Measurements from ENCODE around the gene BRD4.

Gene BRD4

DNA sequence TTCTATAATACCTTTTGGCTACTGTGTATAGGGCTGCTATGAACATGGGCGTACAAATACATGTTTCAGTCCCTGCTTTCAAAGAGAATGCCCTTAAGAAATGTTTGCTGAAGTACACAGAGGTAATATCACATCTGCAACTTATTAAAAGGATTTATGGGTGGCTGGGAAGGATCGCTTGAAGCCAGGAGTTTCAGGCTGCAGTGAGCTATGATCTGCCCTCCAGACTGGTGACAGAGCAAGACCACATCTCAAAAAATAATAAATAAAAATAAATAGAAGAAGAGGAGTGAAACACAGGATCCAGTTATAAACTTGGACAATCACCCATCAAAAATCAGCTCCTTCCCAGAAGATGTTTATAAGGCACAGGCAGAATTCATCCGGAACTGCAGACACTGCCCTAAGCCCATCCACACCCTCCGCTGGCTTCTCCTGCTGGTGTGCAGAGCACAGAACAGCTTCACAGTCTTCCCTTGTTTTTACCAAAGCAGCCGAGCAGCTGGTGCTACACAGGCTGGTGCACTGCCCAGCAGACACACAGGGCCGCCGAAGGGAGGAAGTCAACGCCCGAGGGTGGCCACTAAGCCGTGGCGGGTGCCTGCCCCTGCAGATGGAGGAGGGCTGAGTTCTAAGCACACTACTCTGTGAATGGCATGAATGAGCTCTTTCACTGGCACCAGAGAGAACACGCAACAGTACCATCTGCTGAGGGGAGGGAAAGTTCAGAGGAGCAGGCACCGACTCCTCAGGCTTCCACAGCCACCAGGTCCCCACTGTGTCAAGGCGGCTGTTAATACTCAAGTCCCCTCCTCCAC is 44.0 kb downstream of the BRD4 start:
- ATAC-seq = peak in 1 of 2 donors; percentile 5

GRCh38 chr19:15287496-15287895 is 44.8 kb downstream of the BRD4 start:
- peak; percentile 30 to 41 for ATAC-seq

- no peak for ATAC-seq
Observed at GRCh38 chr19:15286688-15287365, 45.5 kb downstream of the BRD4 start.

DNA sequence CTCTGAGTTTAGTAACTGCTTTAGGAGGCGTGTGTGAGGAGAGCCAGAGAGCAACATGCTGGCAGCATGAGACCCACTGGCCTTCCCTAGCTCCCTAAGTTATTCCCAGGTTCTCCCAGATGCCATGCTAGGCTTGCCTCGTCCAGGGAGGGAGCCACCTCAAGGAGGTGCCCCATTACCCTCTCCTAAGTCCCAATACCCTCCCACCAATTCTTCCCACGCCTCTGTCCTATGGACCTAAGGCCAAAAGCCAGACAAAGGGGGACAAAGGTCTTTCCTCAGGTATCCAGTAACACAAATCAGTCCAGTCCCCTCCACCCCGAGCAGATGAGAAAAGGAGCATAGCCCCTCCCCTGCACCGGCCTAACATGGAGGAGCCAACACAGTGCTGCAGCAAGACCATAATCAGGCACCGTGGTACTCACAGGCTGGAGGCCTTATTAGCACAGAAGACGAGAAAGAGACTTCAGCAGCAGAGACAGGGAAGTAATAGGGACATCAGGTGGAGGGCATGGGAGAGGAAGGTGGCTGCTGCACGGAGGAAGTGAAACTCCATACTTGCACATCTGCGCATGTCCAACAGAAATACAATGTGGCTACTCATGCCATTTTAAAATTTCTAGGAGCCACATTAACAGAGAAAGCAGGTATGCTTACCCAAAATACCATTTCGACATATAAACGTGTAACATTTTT is 46.3 kb downstream of the BRD4 start:
- ATAC-seq = no peak

GRCh38 chr19:15284896-15285295 is 47.4 kb downstream of the BRD4 start:
- no peak for ATAC-seq

DNA sequence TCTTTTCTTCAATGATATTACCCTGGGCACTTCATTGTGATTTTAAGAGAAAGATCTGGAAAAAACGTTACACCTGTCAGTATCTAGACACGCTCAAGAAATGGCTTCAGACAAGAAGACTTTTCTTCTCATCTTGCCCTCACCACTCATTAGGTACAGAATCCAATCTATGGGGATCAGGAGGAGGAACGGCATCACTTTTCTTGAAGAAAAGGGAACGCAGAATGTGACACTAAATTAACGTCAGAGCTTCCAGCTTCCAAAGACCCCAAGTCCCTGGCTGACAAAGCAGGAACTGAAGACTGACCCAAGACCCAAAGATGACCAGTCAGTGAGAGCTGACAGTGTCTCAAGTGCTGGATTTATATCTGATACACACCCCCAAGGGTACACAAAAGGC is 48.2 kb downstream of the BRD4 start:
- no peak for ATAC-seq

DNA sequence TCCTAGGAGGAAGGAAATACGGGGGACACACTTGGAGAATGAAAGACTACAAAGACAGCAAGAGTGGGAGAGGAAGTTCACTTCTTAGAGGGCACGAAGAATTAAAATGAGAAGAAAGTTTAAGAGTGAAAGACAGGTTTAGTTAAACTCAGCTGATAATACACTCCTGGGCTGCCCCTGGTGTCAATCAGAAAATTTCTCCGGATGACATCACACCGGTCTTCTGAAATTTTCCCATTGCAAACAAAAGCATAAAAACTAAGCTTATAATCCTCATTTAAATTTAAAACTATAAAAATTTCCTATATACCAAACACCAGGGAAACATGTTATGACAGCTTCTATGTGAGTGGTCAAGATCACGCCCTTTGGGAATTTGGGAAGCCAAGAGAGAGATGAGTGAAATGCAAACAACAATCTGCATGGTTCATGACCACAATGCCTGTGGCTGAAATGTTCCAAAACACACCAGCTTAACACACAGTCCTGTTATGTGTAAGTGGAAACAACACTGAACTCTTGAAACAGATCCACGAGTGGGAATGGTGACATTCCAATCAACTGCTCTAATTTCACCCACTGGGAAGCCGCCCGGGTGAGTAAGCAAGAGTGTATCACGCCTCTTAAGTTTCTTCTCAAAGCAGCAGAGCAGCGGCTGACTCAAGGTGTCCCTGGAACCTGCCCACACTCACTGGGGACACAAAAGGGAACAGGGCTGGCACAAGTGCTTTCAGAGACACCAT is 49.0 kb downstream of the BRD4 start:
- peak in 1 of 2 donors; percentile 48 for ATAC-seq

DNA sequence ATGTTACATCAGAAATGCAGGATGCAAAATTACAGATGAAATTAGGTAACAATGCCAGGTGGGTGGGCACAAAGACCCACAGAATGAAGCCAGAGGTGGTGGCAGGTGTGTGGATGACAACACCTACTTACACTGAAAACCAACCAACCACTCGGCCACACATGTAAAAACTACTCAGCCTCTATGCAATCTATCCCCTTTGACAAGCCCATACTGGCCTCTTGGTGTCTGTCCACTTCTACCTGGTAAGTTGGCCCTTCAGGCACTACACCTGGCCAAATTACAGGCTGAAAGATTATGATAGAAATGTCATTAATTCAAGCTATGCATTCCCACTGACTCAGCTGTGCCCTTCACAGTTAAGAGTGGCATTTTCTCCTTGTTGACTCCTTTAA is 50.0 kb downstream of the BRD4 start:
- ATAC-seq = no peak

DNA sequence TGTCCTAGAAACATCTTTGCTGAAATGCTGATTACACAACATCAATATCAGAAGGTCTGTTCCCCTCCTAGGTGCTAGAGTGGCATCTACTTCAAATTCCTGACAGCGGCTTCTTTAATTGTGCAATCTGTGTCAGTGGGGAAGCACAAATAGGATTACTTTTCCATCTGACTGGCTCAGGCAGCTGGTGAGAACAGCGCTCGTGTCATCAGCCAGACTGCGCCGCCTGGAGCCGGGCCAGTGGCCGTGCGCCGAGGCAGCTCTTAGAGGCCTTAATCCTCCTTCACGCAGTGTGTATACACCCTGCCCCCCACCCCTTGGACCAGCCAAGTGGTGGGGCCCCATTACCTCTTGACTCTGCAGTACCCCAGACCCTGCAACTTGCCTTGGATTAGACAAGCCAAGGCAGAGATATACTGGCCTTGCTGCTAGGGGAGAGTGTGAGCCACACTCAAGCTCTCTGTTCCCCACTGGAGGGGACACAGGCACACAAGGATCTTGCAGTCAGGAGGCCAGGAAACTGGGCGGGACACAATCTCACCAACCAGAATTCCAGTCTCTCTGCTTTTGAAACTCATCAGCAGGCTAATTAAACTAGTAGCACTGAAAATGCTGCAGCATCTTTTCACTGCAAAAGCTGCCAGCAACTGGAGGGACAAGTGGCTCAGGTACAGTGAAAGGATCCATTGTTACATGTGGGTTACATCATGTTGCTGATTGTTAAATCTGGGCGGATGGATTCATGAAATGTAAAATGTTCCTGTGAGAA is 51.2 kb downstream of the BRD4 start:
- ATAC-seq = no peak

GRCh38 chr19:15280048-15280725 is 52.2 kb downstream of the BRD4 start:
- no peak for ATAC-seq

GRCh38 chr19:15279326-15279904 is 52.9 kb downstream of the BRD4 start:
- ATAC-seq = no peak

- no peak for ATAC-seq
Observed at GRCh38 chr19:15276620-15277215, 55.6 kb downstream of the BRD4 start.

DNA sequence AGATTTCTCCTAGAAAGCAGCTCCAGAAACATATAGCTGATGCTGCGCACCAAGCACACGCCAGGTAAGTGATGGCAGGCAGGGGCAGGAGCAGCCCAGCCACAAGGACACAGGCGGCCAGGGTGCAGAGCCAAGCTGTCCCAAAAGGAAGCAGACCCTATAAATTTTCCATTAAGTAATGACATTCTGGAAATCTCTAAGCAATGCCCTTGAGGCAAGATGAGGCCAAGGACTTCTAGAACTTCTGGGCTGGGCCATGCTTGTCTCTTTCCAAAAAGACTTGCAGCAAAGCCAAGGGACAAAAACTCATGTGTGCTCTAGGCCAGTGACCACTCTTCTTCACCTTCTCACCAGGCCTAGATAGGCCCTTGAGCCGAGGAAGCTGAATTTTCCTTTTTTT is 57.9 kb downstream of the BRD4 start:
- ATAC-seq = no peak

DNA sequence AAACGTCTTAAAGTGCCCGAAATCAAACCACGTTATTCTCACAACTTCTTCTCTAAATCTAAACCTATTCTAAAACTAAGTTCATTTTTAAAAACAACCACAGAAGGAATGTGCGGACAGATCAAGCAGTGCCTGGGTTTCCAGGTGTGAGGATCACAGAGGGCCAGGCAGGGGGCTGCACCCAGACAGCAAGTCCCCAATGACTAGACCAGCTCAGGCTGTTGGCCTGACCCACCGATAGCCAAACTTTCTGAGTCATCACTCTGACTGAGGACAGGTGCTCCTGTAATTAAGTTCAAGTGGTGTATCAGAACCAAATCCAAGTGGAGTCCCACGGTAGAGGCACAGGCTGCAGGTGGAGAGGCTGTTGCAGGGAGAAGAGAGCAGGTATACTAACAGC is 62.5 kb downstream of the BRD4 start:
- ATAC-seq = no peak

- ATAC-seq = no peak
Observed at GRCh38 chr19:15268928-15269253, 63.4 kb downstream of the BRD4 start.

DNA sequence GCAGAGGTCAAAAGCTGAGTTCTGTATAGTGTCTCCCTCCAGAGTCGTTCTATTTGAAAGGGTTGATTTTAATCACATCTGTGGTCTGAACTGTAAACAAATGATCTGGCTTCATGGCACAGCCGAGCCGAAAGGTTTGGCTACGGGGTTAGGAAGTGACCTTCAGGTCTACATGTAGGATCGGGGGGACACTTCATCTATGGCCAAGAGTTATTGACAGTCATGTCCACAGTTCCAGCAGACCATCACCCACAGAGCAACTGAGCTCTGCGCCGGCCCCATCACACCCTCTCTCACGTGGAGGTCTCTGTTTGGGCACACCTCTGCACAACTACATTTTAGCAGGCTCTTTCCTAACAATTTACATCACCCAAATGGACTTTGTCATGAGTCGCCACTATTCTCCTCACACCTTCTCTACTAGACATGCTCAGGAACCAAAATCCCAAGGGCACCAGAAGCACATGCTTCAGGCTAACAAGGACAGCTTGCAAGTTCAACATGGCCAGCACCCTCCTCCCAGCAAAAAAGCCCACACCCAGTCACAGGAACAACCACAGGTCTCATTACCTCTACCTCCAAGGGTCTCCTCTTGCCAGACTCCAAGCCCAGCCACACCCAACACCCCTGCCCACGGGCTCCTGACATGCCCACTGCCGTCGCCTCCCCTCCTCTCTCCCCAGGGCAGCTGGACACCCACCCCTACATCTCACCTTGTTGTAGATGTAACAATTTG is 64.0 kb downstream of the BRD4 start:
- no peak for ATAC-seq

GRCh38 chr19:15266683-15267082 is 65.7 kb downstream of the BRD4 start:
- no peak for ATAC-seq

GRCh38 chr19:15265850-15266248 is 66.5 kb downstream of the BRD4 start:
- no peak for ATAC-seq

DNA sequence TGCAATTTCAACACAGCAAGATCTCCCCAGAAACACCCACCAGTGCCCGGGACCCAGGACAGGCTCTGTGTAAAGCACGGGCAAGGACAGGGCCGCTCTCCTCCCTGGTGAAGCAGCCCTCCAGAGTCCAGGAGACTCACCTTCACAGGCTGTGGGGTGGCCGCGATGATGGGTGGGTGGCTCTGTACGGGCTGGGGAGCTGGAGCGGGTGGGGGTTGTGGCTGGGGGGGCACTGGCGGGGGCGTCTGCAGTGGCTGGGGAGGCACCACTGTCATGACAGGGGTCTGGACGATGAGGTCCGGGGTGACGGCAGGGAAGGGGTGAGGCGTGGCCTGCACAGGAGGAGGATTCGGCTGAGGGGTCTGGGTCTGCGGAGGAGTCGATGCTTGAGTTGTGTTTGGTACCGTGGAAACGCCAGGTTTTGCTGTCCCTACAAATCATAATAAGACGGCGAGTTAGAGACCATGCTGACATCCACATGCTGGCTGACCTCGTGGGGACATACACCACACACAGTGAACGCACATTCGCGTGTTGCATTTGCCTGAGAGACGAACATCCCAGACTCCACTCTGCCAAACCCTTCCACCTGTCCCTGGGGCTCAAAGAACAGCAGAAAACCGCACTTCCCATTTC is 67.0 kb downstream of the BRD4 start:
- no peak for ATAC-seq

DNA sequence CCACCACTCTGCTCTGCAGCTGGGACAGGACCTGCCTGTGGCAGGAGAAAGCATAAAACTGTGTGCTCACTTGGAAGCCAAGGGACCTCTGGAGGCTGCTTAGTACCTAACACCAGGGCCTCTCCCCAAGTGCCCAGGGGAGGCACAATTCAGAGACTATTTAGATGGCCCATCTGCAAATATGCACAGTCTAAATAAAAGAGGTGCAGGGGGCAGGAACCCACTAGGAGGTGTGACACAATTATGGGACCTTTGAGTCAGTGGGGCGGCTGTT is 67.5 kb downstream of the BRD4 start:
- no peak for ATAC-seq
